Measurements from ENCODE around the gene ARL9. TPM values are rescaled to one million over a fixed set of nuclear protein-coding genes. Genes with fewer than 3 reads are reported as not detected.

The ARL9 gene
- 0.17 and 1.5 TPM in 2 replicates for total RNA-seq

DNA sequence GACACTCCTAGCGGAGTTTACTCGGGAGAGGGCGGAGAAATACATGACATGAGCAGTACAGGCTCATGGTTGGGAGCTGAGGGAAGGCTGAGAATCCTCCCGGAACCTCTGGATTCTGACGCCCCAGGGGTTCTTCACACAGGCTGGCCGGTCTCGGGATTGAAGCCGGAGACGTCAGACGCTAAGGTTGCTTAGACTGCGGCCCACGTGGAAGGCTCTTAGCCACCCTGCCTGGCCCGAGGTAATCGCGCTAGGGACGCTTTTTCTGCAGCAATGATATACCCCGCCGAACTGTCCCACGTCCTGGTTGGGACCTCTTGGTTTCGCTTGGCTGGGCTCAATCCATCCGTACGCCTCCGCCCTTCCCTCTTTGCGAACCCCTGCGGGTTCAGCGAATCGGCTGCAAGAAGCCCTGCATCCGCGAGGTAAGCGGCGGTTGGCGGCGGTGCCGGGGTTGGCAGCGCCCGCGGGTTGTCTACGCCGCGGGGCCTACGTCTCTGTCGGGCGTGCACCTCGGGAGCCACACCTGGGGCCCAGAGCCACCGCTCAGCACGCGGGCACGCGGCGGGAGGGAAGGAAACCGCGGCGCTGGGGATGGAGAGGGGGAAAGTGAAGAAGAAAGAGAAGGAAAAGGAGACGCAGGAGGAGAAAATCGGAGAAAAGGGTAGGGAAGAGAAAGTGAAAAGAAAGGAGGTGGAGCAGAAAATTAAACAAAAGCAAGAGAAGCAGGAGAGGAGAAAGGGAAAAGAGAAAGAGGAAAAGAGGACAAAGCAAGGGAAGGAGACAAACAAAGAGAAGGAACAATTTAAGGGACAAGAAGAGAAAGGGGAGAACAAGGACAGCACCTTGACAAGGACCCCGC, at the start of gene ARL9:
ARL9 (plus strand) TSS at position 523 of the 862 bp plus-strand sequence; CDS start at position 595, 72 bp downstream.
- no peak for DNase-seq (ENCODE audit: low read depth)
- H3K4me3 ChIP-seq (ENCODE audit: low read depth, low read length): peak within 1 kb of the TSS; percentile 50
- no peak for TF ChIP-seq CTCF (conservative IDR thresholded peaks at IDR 0.05; ENCODE audit: low read depth, low read length)

DNA sequence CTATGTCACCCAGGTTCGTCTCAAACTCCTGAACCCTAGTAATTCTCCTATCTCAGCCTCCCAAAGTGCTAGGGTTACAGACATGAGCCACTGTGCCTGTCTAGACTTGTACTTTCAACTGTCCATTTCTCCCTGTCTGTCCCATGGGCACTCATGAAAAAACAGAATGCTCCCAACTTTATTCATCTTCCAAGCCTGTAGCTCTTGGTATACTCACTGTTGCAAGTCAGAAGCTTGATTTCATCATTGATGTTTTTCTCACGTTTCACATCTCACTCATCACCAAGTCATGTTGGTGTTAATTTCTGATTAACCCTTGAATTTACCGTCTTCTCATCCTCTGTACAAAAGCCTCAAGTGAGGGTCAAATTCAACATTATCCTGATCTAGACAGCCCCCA, 45.5 kb upstream of the ARL9 start:
- no peak for DNase-seq (ENCODE audit: low read depth)
- TF ChIP-seq CTCF (conservative IDR thresholded peaks at IDR 0.05; ENCODE audit: low read depth, low read length): no peak
- no peak overlapping the region for H3K4me3 ChIP-seq (ENCODE audit: low read depth, low read length)

DNA sequence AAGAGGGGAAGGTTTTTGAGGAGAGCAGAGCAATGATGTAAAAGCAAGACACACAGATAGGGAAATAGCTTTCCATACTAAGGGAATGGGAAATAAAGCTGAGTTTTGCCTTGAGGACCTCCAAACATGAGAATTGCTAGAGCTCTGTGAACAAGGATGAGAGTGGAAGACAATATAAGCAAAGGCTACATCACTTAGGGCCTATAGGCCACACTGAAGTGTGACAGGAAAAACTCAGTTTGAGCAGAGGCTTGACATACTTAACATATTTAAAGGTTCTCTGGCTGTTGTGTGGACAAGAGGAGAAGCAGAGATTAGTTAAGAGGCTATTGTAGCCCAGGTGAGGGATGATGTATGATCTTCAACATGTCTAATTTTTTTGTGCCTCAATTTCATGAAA, 43.4 kb upstream of the ARL9 start:
- TF ChIP-seq CTCF (conservative IDR thresholded peaks at IDR 0.05; ENCODE audit: low read depth, low read length): no peak
- DNase-seq (ENCODE audit: low read depth): no peak
- no peak overlapping the region for H3K4me3 ChIP-seq (ENCODE audit: low read depth, low read length)

DNA sequence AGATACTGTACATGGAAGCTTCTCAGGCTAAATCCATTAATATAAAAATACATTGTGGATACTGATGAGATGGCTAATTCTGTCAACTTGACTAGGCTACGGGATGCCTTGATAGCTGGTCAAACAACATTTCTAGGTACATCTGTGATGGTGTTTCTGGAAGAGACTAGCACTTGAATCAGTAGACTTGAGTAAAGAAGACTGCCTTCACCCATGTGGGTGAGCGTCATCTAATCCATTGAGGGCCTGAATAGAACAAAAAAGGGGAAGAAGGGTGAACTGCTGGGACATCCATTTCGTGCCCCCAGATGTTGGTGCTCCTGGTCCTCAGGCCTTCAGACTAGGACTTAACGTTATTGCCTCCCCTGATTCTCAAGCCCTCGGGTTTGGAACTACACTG, 41.9 kb upstream of the ARL9 start:
- TF ChIP-seq CTCF (conservative IDR thresholded peaks at IDR 0.05; ENCODE audit: low read depth, low read length): no peak
- no peak overlapping the region for H3K4me3 ChIP-seq (ENCODE audit: low read depth, low read length)
- DNase-seq (ENCODE audit: low read depth): no peak

DNA sequence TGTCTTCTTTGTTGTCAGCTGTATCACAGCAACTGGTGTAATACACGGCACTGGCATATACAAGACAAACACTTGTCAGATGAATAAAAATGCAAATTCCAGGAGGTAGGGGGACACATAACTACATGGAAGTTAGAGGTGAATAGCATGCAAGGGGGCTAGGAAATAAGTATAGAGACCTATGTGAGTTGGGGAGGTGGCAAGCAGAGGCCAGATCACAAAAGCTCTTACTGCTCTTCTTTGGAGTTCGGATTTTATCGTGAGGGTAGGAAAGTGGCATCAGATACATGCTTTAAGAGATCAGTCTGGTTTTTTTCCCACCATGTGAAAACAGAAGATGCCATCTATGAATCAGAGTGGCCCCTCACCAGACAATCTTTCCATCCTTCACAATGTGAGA, 41.0 kb upstream of the ARL9 start:
- H3K4me3 ChIP-seq (ENCODE audit: low read depth, low read length): no peak overlapping the region
- no peak for DNase-seq (ENCODE audit: low read depth)
- no peak for TF ChIP-seq CTCF (conservative IDR thresholded peaks at IDR 0.05; ENCODE audit: low read depth, low read length)

GRCh38 chr4:56465599-56466295, 39.8 kb upstream of the ARL9 start:
- DNase-seq (ENCODE audit: low read depth): no peak
- H3K4me3 ChIP-seq (ENCODE audit: low read depth, low read length): peak overlapping the region; percentile 97
- TF ChIP-seq CTCF (conservative IDR thresholded peaks at IDR 0.05; ENCODE audit: low read depth, low read length): no peak

DNA sequence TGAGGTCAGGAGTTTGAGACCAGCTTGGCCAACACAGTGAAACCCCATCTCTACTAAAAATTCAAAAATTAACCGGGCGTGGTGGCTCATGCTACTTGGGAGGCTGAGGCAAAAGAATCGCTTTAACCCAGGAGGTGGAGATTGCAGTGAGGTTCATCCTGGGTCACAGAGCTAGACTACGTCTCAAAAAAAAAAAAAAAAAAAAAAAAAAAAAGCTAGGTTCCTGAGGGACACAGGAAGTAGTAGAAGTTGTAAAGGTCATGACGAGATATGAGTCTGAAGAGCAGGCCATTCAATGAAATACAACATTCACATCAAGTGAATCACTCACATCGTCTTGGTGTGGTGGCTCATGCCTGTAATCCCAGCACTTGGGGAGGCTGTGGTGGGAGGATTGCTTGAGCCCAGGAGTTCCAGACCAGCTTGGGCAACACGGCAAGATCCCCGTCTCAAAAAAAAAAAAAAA, 39.3 kb upstream of the ARL9 start:
- DNase-seq (ENCODE audit: low read depth): peak; percentile 64
- H3K4me3 ChIP-seq (ENCODE audit: low read depth, low read length): peak overlapping the region; percentile 97

Measured in epithelial cell of proximal tubule (primary cell).